ENCODE results near the gene GNPDA1.

The GNPDA1 gene

GRCh38 chr5:141954194-141954593, 58.6 kb downstream of the GNPDA1 start:
- peak; percentile 18 for DNase-seq (ENCODE audit: low spot score)

- DNase-seq (ENCODE audit: low spot score) = no peak
Observed at GRCh38 chr5:141952020-141952419, 60.8 kb downstream of the GNPDA1 start.

GRCh38 chr5:141951332-141951781, 61.5 kb downstream of the GNPDA1 start:
- peak; percentile 80 for DNase-seq (ENCODE audit: low spot score)
